Astrocyte of the spinal cord (primary cell): ENCODE data around the gene FREM2.

Experiments used
- DNase-seq: peaks from one replicate; pipeline ENCODE4 v3.0.0; 2011; ENCODE audit warnings: low read depth, low spot score
- H3K4me3 ChIP-seq: 2 replicates; pipeline ENCODE4 v1.5.1; 2011; ENCODE audit warnings: low read depth, mild to moderate bottlenecking, low read length, moderate library complexity
- in situ Hi-C: cut with HindIII; loops from 2 replicates; pipeline ENCODE4 v1.10.0; 2017; ENCODE audit warnings: low sequenced_read_pairs
- TF ChIP-seq, protein P1 (sequence below): IDR thresholded peaks from 2 replicates; pipeline ENCODE4 v1.5.1; 2012; ENCODE audit warnings: low read depth, mild to moderate bottlenecking, low read length, inconsistent platforms

Gene FREM2

DNA sequence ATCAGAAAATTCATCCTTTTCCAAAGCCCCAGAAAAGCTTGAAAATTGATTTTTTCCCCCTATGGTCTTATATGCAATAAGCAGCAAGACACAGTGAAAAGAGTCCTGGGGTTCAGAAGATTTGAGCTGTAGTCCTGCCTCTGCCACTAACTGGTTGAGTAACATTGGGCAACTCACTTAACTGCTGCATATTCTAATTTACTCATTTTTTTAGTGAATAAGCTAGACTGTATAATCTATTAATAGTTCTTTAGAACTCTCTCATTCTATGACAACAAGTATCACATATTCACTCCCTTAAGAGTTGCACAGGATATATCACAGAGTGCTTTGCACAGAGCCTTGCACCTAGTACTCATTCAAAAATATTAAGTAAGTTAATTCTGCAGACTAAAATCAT, 192.9 kb downstream of the FREM2 start:
- no peak for DNase-seq
- TF ChIP-seq, protein P1, sequence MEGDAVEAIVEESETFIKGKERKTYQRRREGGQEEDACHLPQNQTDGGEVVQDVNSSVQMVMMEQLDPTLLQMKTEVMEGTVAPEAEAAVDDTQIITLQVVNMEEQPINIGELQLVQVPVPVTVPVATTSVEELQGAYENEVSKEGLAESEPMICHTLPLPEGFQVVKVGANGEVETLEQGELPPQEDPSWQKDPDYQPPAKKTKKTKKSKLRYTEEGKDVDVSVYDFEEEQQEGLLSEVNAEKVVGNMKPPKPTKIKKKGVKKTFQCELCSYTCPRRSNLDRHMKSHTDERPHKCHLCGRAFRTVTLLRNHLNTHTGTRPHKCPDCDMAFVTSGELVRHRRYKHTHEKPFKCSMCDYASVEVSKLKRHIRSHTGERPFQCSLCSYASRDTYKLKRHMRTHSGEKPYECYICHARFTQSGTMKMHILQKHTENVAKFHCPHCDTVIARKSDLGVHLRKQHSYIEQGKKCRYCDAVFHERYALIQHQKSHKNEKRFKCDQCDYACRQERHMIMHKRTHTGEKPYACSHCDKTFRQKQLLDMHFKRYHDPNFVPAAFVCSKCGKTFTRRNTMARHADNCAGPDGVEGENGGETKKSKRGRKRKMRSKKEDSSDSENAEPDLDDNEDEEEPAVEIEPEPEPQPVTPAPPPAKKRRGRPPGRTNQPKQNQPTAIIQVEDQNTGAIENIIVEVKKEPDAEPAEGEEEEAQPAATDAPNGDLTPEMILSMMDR = no peak
- in situ Hi-C loops = no loop called here
- H3K4me3 ChIP-seq = no peak overlapping the region

DNA sequence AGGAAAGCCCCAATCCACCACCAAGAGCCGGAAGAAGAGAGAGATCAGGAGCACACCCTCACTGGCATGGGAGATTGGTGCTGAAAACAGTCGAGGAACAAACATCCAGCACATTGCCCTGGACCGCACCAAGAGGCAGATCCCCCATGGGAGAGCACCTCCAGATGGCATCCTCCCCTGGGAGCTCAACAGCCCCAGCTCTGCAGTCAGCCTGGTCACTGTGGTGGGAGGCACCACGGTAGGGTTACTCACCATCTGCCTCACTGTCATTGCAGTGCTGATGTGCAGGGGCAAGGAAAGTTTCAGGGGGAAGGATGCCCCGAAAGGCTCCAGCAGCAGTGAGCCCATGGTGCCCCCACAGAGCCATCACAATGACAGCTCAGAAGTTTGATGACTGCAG, 193.5 kb downstream of the FREM2 start:
- TF ChIP-seq, protein P1 = no peak
- DNase-seq = no peak
- in situ Hi-C loops = no loop called here
- H3K4me3 ChIP-seq = no peak overlapping the region

DNA sequence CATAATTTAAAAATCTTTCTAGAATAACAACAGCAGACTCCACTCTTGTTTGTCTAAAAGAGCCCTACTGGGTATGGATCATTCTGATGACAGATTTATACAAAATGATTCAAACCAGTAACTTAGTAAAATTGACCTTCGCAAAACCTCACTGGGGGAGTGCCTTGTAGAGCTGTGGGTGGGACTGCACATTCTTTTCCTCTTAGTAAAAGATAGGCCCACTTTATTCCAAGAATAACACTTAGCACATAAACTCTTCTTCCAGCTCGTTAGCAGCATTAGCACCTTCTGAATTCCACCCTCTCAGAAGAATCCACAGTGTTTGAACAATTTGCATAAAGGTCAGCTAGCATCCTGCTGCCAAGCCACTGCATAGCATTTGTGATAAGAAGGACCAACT, 196.9 kb downstream of the FREM2 start:
- H3K4me3 ChIP-seq = no peak overlapping the region
- peak; percentile 42 for DNase-seq
- in situ Hi-C loops = no loop called here
- TF ChIP-seq, protein P1 = no peak

DNA sequence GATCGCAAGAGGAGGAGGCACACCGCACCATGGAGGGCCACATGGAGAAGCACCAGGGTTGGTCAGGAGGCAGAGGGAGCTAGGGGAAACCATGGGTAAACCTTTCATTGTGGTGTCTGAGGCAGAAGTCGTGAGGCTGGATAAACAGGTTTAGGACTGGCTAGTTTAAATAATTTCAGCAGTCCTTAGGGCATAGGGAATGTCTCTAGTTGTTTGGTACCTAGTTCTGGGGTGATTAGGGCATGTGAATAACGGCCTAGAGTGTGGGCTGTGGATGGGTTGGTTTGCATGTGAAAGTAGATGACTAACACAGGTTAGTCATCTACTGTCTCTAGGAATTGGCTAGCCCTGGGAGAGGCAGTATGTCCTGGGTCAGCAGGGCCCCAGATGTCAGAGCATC, 201.4 kb downstream of the FREM2 start:
- in situ Hi-C loops = no loop called here
- DNase-seq = peak; percentile 54
- TF ChIP-seq, protein P1 = no peak
- no peak overlapping the region for H3K4me3 ChIP-seq

DNA sequence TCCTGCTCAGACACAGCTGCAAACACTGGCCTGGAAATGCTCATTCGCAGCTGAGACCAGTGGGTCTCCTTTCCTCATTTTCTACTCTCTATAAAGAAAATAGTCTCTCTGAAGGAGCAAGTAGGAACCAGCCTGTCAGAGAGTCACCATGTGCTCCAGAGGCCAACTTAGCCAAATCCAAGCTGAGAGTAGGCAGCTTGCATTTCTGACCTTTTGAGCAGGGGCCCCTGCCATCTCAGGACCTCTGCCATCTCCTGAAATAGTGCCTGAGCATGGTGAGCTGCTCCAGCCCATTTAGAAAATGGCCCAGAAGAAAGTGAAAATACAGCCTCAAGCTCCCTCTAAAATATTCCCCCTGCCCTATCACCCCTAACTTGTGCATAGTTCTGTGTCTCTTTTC, 208.2 kb downstream of the FREM2 start:
- DNase-seq = no peak
- in situ Hi-C loops = no loop called here
- no peak overlapping the region for H3K4me3 ChIP-seq
- TF ChIP-seq, protein P1 = no peak

DNA sequence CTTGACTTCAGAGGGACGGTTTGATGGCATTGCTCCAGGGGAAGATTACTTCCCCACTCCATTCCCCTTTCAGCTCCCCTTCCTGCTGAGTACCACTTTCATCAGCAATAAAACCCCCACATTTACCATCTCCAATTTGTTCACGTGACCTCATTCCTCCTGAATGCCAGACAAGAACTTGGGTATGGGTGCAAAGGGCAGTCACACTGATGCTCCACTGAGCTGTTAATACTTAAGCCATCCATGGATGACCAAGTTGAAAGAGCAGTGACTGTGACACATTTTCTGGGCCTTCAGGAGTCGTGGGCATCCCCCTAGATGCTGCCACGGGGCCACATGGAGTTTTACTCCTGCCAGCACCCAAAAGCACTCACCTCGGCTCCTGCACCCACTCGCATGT, 210.6 kb downstream of the FREM2 start:
- no peak for DNase-seq
- no peak overlapping the region for H3K4me3 ChIP-seq
- TF ChIP-seq, protein P1 = no peak
- in situ Hi-C loops = no loop called here

DNA sequence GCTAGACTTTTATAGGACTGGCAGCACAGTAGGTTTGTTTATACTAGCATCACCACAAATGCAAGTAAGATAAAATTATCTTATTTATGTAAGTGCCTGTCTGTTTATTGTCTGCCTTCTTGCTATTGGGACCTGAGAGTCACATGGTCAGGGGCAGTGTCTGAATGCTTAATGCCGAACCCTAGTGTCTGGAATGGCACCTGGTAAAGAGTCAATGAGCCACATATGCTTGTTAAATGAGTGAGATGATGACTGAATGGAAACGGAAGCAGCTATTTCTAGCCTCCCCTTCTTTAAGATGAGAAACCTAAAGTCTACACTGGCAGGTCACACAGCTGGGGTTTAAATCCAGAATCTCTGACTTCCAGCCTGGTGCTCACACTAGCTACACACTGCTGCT, 211.6 kb downstream of the FREM2 start:
- TF ChIP-seq, protein P1 = no peak
- no peak for DNase-seq
- H3K4me3 ChIP-seq = no peak overlapping the region
- in situ Hi-C loops = no loop called here
